Liver (tissue), 3 donors: ENCODE data around the gene EMILIN1.

ENCODE experiments used
- CTCF ChIP-seq: fragments of 150-350 bp; IDR thresholded peaks from 2 replicates; pipeline ENCODE4 v1.5.1; 2017; ENCODE audit warnings: improper control_type of control experiment, low read depth, low read length; ENCODE audit not compliant: missing input control
- EGR1 ChIP-seq, 2 donors: IDR thresholded peaks; 2 replicates each; pipeline ENCODE4 v1.6.1; 2016 to 2018; ENCODE audit warnings: antibody characterized with exemption in 2 of 2, low read depth in 2 of 2
- FOXA1 ChIP-seq: IDR thresholded peaks from 2 replicates; pipeline ENCODE4 v1.6.1; 2016; ENCODE audit warnings: antibody characterized with exemption
- GABPA ChIP-seq, 2 donors: IDR thresholded peaks in 1 of 2; conservative IDR thresholded peaks in 1 of 2; 2 replicates each; pipeline ENCODE4 v1.6.1; 2016; ENCODE audit warnings: antibody characterized with exemption in 2 of 2, mild to moderate bottlenecking in 1 of 2, moderate library complexity in 1 of 2
- MAX ChIP-seq: IDR thresholded peaks from 2 replicates; pipeline ENCODE4 v1.6.1; 2016; ENCODE audit warnings: antibody characterized with exemption
- NR2F2 ChIP-seq: IDR thresholded peaks from 2 replicates; pipeline ENCODE4 v1.6.1; 2016; ENCODE audit warnings: antibody characterized with exemption
- REST ChIP-seq: IDR thresholded peaks from 2 replicates; pipeline ENCODE4 v1.6.1; 2016; ENCODE audit warnings: antibody characterized with exemption, mild to moderate bottlenecking
- RXRA ChIP-seq, 2 donors: IDR thresholded peaks; 2 replicates each; pipeline ENCODE4 v1.6.1; 2017 to 2018; ENCODE audit warnings: antibody characterized with exemption in 2 of 2, mild to moderate bottlenecking in 1 of 2
- SP1 ChIP-seq: IDR thresholded peaks from 2 replicates; pipeline ENCODE4 v1.6.1; 2018; ENCODE audit warnings: antibody characterized with exemption, mild to moderate bottlenecking
- TAF1 ChIP-seq: conservative IDR thresholded peaks from 2 replicates; pipeline ENCODE4 v1.6.1; 2016; ENCODE audit warnings: antibody characterized with exemption, mild to moderate bottlenecking
- donor health status: healthy.
- donor health status: healthy.

- no peak for TF ChIP-seq GABPA (IDR thresholded peaks at IDR 0.05 in 1 of 2, conservative IDR thresholded peaks at IDR 0.05 in 1 of 2)
- TF ChIP-seq CTCF, result no peak
- TF ChIP-seq NR2F2, result no peak
- no peak for TF ChIP-seq RXRA (IDR thresholded peaks at IDR 0.05)
- no peak for TF ChIP-seq EGR1 (IDR thresholded peaks at IDR 0.05; ENCODE audit: low read depth in 2 of 2)
- no peak for TF ChIP-seq SP1
- no peak for TF ChIP-seq REST
- TF ChIP-seq TAF1, result no peak
- no peak for TF ChIP-seq FOXA1
- no peak for TF ChIP-seq MAX
Observed at GRCh38 chr2:27131429-27131828, 53.0 kb downstream of the EMILIN1 start.
